Esophagus (tissue), 2 donors: ENCODE results near the gene PAQR7. TPM values are rescaled to one million over a fixed set of nuclear protein-coding genes. Genes with fewer than 3 reads are reported as not detected.
A peak's percentile ranks its signal among the peaks of the same experiment; 100 is the strongest.

Experiments used
- H3K27ac ChIP-seq, 2 donors: one replicate each; pipeline ENCODE4 v1.5.1; 2013; ENCODE audit warnings: low read depth in 2 of 2, mild to moderate bottlenecking in 2 of 2, inconsistent platforms in 1 of 2, low read length in 1 of 2, moderate library complexity in 1 of 2
- H3K27me3 ChIP-seq, 2 donors: one replicate each; pipeline ENCODE4 v1.6.1; 2013; ENCODE audit warnings: low read length in 2 of 2, control low read depth in 1 of 2, mild to moderate bottlenecking in 1 of 2; ENCODE audit not compliant: insufficient read depth in 2 of 2, control insufficient read depth in 1 of 2
- H3K36me3 ChIP-seq, 2 donors: one replicate each; pipeline ENCODE4 v1.6.1; 2013; ENCODE audit warnings: low read length in 1 of 2; ENCODE audit not compliant: control insufficient read depth in 2 of 2, insufficient read depth in 2 of 2
- H3K4me1 ChIP-seq, 2 donors: one replicate each; pipeline ENCODE4 v1.6.1; 2013; ENCODE audit warnings: low read length in 1 of 2; ENCODE audit not compliant: control insufficient read depth in 2 of 2, insufficient read depth in 2 of 2
- H3K4me3 ChIP-seq, 2 donors: one replicate each; pipeline ENCODE4 v1.5.1; 2013; ENCODE audit warnings: low read length in 2 of 2, mild to moderate bottlenecking in 2 of 2, low read depth in 1 of 2, moderate library complexity in 1 of 2
- H3K9me3 ChIP-seq, 2 donors: one replicate each; pipeline ENCODE4 v1.6.1; 2013; ENCODE audit warnings: mild to moderate bottlenecking in 2 of 2, low read depth in 1 of 2, low read length in 1 of 2, moderate library complexity in 1 of 2; ENCODE audit not compliant: control insufficient read depth in 2 of 2, insufficient read depth in 1 of 2
- WGBS, 2 donors: extraction: QIAGEN DNeasy Blood & Tissue Kit; methylation state at CpG; one replicate each; pipeline ENCODE4 v1.1.7; 2013; 5-methylcytosine and 5-hydroxymethylcytosine counted together
- polyA plus RNA-seq, 2 donors: library from polyadenylated mRNA; stranded (reverse); fragments of 200-250 nt; gene quantifications; one replicate each; pipeline ENCODE4 v1.2.3, GENCODE V29; 2013
- donor health status: healthy with polysubstance abuse.
- donor health status: Bipolar disorder and iron deficiency.

The PAQR7 gene
- polyA plus RNA-seq, 2 donors = 9.5 to 14.3 TPM

DNA sequence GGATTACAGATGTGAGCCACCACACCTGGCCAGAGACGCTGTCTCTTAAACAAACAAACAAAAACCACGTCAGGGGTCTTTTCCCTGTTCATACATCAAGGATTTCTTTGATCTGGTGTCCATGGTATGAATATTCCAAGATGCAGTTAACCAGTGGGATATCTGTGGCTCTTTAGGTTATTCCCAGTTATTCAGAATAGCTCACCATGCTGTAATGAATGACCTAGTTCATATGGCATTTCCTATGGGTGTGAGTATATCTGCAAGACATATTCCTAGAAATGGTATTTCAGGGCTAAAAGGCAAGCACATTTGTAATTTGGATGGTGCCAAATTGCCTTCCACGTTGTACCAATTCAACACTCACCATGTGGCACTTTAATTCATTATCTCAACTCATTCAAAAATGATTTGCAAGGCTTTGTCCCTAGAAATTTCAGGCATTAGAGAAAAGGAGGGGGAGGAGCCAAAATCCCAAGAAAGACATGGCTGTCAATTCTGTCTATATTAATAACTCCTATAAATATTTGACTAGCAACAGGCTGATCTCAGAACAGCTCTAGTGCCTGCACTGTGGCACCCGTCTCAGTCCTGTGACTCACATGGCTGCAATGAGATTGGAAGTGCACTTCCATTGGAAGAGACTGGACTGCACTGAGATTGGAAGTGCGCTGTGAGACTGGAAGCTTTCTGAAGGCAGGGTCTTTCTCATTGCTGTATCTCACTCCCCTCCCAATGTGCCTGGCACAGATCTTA, 36.7 kb upstream of the PAQR7 start:
- WGBS, 2 donors = 77 to 78% methylated on average over 5 of the region's 5 CpGs

DNA sequence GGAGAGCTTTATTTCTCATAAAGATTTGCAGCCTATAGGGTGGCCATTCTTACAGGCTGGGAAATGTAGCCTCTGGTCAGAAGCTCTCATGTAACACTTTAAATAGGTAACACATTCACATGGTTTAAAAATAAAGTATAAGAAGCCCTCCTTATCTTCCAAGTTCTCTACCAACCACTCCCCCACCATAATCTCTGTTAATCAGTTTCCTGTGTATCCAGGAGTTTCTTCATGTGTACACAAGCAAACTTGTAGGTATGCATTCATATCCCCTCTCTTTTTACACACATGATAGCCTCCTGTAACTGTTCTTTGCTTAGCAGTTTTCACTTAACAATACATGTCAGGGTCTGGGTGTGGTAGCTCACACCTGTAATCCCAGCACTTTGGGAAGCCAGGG, 35.7 kb upstream of the PAQR7 start:
- Histone ChIP-seq H3K9me3 (no peaks in the 10 kb centered on the region), H3K36me3 (no peaks in the 10 kb centered on the region), H3K27me3 (no peaks in the 10 kb centered on the region), H3K4me1 (peaks cover 0 to 4% of the 10 kb centered on the region in 2 donors), H3K4me3 (no peak overlapping the region), H3K27ac (no peak overlapping the region)

More for the DNA sequence above, 36.7 kb upstream of the PAQR7 start:
- Histone ChIP-seq H3K4me3 (no peak overlapping the region), H3K36me3 (no peaks in the 10 kb centered on the region), H3K27me3 (no peaks in the 10 kb centered on the region), H3K9me3 (no peaks in the 10 kb centered on the region), H3K4me1 (no peaks in the 10 kb centered on the region), H3K27ac (no peak overlapping the region)

DNA sequence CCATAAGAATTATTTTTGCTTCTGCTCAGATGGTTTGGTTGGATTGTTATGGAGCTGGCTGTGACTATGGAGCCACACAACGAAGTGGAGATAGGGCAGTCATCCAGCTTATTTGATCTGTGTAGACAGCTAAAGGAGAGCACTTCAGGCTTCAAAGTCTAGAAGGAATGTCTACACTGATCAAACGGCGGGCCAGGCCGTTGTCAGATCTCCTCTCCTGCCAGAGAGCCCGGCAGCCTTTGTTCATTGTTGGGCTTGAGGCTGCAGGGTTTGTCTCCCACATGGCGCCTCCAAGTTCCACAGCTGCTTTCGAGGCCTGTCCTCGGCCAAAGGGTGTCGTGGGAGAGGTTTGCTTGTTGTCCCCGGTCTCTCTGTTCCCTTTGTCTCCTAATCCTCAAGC, 33.5 kb upstream of the PAQR7 start:
- H3K4me3 ChIP-seq = no peak overlapping the region
- WGBS, 2 donors = 52 to 58% methylated on average over 10 of the region's 10 CpGs

DNA sequence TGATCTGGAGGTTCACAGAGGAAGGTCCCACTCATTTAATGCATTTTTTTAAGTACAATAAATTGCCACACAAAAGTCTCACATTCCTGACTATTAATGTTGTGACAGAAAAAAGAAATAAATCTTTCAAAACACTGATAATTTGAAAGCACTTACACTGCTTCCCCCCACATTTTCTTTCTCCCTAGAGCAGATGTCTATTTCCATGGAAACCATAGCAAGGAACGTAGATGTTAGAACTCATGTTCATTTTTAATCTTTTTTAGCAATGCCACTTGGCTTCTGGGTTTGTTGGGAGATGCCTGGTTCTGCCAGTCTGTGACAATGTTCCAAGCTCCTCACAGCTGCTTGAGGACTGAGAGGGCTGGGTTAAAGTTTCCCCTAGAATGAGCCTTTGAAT, 32.7 kb upstream of the PAQR7 start:
- no peaks in the 10 kb centered on the region for H3K27me3 ChIP-seq
- H3K36me3 ChIP-seq = no peaks in the 10 kb centered on the region
- no peaks in the 10 kb centered on the region for H3K9me3 ChIP-seq
- no peak overlapping the region for H3K27ac ChIP-seq
- WGBS, 2 donors = 73 to 79% methylated on average over 1 of the region's 1 CpG
- H3K4me1 ChIP-seq = peaks cover 0 to 4% of the 10 kb centered on the region in 2 donors
- no peak overlapping the region for H3K4me3 ChIP-seq

More for the DNA sequence above, 33.5 kb upstream of the PAQR7 start:
- H3K36me3 ChIP-seq = no peaks in the 10 kb centered on the region
- H3K4me1 ChIP-seq = peaks cover 0 to 4% of the 10 kb centered on the region in 2 donors
- H3K27ac ChIP-seq = no peak overlapping the region
- no peaks in the 10 kb centered on the region for H3K27me3 ChIP-seq
- no peaks in the 10 kb centered on the region for H3K9me3 ChIP-seq

DNA sequence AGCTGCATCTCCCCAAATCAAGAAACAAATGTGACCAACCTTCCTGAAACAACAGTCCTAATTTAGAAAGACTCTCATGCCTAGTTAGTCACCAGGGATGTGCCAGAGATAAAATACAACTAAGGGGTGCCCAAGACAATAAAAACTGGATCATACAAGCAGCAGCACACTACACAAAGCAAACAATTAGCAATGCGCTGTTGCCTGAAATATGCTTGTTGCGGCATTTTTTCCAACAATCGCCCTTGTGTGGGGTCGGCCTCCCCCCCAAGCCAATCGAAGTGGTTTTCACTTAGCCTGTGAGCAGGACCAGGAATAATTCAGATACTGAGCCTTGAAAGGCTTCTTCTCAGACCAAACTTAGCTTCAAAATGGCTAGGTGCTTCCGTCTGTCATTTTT, 32.1 kb upstream of the PAQR7 start:
- H3K27me3 ChIP-seq = no peaks in the 10 kb centered on the region
- no peaks in the 10 kb centered on the region for H3K36me3 ChIP-seq
- peaks cover 0 to 4% of the 10 kb centered on the region in 2 donors for H3K4me1 ChIP-seq
- 87 to 90% methylated on average over 6 of the region's 6 CpGs for WGBS, 2 donors
- no peaks in the 10 kb centered on the region for H3K9me3 ChIP-seq
- H3K4me3 ChIP-seq = no peak overlapping the region
- H3K27ac ChIP-seq = no peak overlapping the region

DNA sequence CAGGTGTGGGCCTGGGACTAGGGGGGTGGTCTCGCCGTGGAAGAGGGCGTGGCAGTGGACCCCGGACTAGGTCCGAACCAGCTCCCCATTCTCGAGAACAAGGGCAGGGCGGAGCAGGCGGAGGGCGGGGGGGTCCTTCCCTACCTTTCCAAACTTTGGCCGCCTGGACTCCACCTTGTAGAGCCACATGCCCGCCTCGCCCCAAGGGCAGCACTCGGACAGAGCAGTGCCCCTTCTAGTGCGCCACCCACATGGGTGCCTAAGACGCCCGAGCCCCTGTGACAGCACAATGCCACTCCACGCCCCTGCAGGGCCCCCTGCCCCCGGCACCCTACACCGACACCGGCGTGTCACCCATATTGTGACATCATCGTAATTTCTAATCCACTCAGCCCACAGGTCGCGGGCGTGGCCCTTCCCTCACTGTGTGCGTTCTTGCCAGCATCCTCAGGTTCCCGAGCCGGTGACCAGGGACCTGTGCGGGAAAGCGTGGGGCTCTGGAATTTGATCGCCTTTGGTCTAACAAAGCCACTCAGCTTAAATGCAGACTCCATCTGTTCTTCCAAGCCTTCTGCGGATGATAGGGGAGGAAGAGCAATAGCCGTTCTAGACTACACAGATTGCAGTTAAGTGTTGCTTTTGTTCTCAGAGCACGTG, 31.3 kb upstream of the PAQR7 start:
- Histone ChIP-seq H3K27ac (peak overlapping the region in 1 of 2 donors; percentile 27), H3K9me3 (no peaks in the 10 kb centered on the region), H3K27me3 (no peaks in the 10 kb centered on the region), H3K36me3 (no peaks in the 10 kb centered on the region), H3K4me1 (peaks cover 0 to 4% of the 10 kb centered on the region in 2 donors), H3K4me3 (peak overlapping the region; percentile 72 to 76)
- 15% methylated on average over 31 to 34 of the region's 34 CpGs for WGBS, 2 donors

DNA sequence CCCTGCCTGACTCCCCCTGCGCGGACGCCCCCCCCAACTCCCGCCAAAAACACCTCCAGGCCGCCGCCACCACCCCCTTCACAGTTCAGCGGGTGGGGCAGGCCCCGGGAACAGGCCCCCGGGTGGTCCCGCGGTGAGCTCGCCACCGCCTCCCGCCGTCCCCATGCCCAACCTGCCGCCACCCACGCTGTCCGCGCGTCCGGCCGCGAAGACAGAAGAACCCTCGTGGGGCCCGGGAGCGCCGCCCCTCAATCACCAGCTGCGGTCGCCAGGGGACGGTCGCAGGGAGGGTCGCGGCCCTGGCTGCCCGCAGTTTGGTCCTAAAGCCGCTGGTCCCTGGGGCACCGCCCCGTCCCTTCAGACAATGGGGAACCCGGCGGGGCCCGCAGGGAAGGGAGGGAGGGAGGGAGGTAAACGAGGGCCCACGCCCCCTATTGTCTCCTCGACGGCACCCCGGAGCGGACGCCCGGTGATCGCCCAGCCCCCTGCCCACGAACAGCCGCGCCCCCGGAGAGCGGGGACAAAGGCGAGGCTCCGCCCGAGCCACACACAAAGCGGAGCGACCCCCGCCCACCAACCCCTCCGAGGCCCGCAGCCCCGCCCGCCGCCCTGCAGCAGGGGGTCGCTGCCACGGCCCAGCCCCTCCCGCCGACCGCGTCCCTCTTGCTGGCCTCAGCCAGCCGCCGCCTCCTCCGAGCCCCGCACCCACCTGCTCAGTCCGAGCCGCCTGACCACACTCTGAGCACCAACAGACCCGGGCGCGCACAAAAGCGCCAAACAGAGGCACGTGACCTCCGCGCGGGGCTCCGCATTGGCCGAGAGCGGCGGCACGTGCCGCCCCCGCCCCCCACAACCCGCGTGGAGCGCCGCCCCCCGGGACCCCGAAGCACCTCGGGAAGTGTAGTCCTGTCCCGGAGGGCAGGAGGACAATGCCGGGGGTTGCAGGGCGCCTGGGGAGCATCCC, 30.5 kb upstream of the PAQR7 start, which contains the start of gene STMN1:
Gene STMN1 (minus strand): TSS at position 740 of the 964 bp plus-strand sequence. CDS start 1,743 bp downstream, outside the sequence.
- H3K27ac ChIP-seq = peak within 1 kb of the TSS; percentile 54 to 65
- H3K36me3 ChIP-seq = no peaks in the 10 kb centered on the region
- no peaks in the 10 kb centered on the region for H3K27me3 ChIP-seq
- no peaks in the 10 kb centered on the region for H3K9me3 ChIP-seq
- H3K4me3 ChIP-seq = peak within 1 kb of the TSS; percentile 72 to 76
- peaks cover 0 to 4% of the 10 kb centered on the region in 2 donors for H3K4me1 ChIP-seq
- WGBS, 2 donors = 1% methylated on average over 73 to 102 of the region's 102 CpGs

DNA sequence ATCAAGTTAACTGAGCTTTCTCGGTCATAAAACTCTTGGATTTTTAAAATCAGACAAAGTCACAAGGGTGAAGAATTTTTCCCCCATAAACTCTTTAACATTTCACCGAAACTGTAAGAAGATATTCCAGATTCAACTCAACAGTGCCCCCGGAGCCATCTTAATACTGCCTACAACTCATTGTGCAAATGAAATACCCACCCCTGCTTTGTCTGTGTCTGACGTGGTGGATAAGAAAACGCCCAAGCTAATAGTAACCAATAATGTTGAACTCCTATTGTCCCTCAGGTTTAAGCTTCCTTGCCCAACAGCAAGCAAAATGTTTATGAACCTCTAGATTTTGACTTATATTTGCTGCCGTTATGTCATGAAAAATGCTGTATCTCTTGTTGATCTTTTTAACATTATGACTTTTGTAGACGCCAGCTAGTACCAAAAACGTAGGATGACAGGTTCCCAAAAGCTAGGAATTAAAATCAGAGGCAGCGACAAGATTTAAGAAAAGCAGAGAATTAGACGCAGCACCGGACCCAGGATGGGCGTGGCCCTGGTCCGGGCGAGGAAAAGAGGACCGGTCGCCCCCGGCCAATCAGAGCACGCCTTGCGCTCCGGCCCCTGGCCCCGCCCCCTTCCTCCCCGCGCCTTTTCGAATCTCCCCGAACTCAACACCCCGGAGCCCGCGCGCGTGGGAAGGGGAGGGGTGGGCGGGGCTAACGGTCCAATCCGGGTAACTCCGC, 29.6 kb upstream of the PAQR7 start:
- Histone ChIP-seq H3K4me1 (peaks cover 0 to 4% of the 10 kb centered on the region in 2 donors), H3K27me3 (no peaks in the 10 kb centered on the region), H3K27ac (peak overlapping the region in 1 of 2 donors; percentile 54), H3K36me3 (no peaks in the 10 kb centered on the region), H3K9me3 (no peaks in the 10 kb centered on the region), H3K4me3 (peak overlapping the region; percentile 72 to 76)
- 0 to 1% methylated on average over 21 to 34 of the region's 34 CpGs for WGBS, 2 donors

DNA sequence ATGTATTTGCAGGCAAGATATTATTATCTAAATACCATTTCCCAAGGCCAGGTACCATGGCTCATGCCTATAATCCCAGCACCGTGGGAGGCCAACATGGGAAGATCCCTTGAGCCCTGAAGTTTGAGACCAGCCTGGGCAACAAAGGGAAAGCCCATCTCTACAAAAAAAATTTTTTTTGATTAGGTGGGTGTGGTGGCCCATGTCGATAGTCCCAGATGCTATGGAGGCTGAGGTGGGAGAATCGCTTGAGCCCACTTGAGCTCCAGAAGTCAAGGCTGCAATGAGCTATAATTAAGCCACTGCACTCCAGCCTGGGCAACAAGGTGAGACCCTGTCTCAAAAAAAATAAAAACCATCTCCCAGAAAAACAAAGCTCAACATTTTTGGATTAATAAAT, 28.5 kb upstream of the PAQR7 start:
- Histone ChIP-seq H3K27me3 (no peaks in the 10 kb centered on the region), H3K27ac (no peak overlapping the region), H3K9me3 (no peaks in the 10 kb centered on the region), H3K4me1 (peaks cover 0 to 4% of the 10 kb centered on the region in 2 donors), H3K4me3 (no peak overlapping the region), H3K36me3 (no peaks in the 10 kb centered on the region)
- WGBS, 2 donors = 48 to 51% methylated on average over 3 of the region's 3 CpGs
